ENCODE results near the gene REXO2.

REXO2 gene

DNA sequence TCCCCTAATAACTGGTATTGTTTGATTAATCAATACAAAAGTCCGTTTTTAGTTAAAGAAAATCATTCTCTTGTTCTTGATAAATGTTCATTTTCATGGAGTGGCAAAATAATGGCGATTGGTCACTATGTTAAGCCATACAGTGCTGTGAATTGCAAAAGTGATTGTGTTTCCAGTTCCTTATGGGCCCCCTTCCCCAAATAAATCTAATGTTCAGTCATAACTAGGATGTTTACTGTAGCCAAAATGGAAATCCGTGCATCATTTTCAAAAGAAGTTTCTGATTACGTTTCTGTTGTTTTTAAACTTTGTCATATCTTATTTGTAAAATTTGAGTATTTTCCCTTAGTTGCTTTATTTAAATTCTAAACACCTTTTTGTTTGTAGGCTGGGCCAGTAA, 38.0 kb upstream of the REXO2 start:
- Histone ChIP-seq H3K9me3 (ENCODE audit: control insufficient read depth, insufficient read depth, low read length) (no peaks in the 10 kb centered on the region), H3K36me3 (ENCODE audit: control insufficient read depth, insufficient read depth, low read length) (peaks cover 3% of the 10 kb centered on the region; the same call in 1 of the 2 replicates), H3K4me1 (ENCODE audit: control insufficient read depth, insufficient read depth, low read length) (no peaks in the 10 kb centered on the region), H3K27ac (ENCODE audit: low read length) (no peak overlapping the region), H3K27me3 (ENCODE audit: control insufficient read depth, insufficient read depth, low read length) (no peaks in the 10 kb centered on the region), H3K4me3 (ENCODE audit: low read length) (peak overlapping the region; percentile 33; the same call in 1 of the 2 replicates)
- no CpG with 5 or more reads among the region's 4 CpGs for WGBS (ENCODE audit: insufficient coverage, insufficient read length)
- no peak for DNase-seq (ENCODE audit: low read depth, low spot score)

DNA sequence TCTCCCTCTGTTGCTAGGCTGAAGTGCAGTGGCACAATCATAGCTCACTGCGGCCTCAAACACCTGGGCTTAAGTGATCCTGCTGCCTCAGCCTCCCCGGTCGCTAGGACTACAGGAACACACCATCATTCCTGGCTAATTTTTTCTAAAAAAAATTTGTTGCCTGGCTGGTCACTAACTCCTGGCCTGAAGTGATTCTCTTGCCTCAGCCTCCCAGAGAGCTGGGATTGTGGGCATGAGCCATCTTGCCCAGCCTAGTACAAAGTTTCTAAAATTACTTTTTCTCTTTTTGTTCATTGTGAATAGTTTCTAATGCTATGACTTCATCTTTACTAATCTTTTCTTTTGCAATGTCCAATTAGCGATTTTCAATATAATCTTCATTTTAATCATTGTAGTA, 26.3 kb upstream of the REXO2 start:
- no peak for DNase-seq (ENCODE audit: low read depth, low spot score)
- no peaks in the 10 kb centered on the region for H3K27me3 ChIP-seq (ENCODE audit: control insufficient read depth, insufficient read depth, low read length)
- 0 out of 2 replicates have a peak, but pooled peaks cover 1% of the 10 kb centered on the region for H3K4me1 ChIP-seq (ENCODE audit: control insufficient read depth, insufficient read depth, low read length)
- H3K36me3 ChIP-seq (ENCODE audit: control insufficient read depth, insufficient read depth, low read length), result no peaks in the 10 kb centered on the region
- no peak overlapping the region for H3K27ac ChIP-seq (ENCODE audit: low read length)
- no CpG with 5 or more reads among the region's 4 CpGs for WGBS (ENCODE audit: insufficient coverage, insufficient read length)
- no peak overlapping the region for H3K4me3 ChIP-seq (ENCODE audit: low read length)
- no peaks in the 10 kb centered on the region for H3K9me3 ChIP-seq (ENCODE audit: control insufficient read depth, insufficient read depth, low read length)

DNA sequence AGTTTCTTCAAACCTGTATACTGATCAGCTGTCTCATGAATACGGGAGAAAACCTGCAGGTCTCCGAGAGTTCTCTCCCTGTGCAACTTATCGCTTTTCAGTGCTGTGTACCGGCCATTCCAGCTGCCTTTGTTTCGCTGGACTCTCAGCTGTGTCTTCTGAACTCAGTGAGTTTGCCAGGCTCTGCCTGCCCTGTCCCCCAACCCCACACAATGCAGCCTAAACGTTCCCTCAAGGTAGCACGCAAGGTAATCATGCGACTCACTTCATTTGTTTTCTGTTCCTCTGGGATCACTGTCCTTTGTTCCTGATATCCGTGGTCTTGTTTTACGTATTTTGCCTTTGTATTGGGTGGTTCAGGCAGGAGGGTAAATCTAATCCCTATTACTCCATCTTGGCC, 25.3 kb upstream of the REXO2 start:
- Histone ChIP-seq H3K27ac (ENCODE audit: low read length) (no peak overlapping the region), H3K4me1 (ENCODE audit: control insufficient read depth, insufficient read depth, low read length) (0 out of 2 replicates have a peak, but pooled peaks cover 1% of the 10 kb centered on the region), H3K27me3 (ENCODE audit: control insufficient read depth, insufficient read depth, low read length) (no peaks in the 10 kb centered on the region), H3K36me3 (ENCODE audit: control insufficient read depth, insufficient read depth, low read length) (no peaks in the 10 kb centered on the region), H3K9me3 (ENCODE audit: control insufficient read depth, insufficient read depth, low read length) (no peaks in the 10 kb centered on the region), H3K4me3 (ENCODE audit: low read length) (no peak overlapping the region)
- no CpG with 5 or more reads among the region's 10 CpGs for WGBS (ENCODE audit: insufficient coverage, insufficient read length)
- DNase-seq (ENCODE audit: low read depth, low spot score), result no peak

DNA sequence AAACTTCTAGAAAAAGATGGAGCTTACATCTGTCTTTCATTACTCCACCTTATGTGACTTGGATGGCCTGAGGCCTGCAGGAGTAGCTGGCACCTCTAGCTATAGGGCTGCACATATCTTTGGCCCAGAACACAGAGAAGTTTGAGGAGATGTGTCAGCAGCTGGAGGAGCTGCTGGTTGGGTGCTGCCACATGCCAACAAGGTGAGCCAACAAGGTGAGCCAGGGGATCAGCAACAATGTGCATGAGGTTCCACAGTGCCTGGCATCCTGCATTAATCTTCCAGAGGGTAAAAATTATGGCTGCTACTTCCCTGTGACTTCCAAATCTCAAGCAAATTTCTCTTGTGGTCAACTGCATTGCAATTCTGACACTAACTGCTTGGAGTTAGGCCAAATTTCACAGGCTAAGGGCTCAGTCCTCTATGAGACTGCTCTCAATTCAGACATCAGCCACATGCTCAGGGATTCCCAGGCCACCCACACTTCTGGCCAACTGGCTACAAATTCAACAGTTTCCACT, 22.8 kb upstream of the REXO2 start:
- H3K27me3 ChIP-seq (ENCODE audit: control insufficient read depth, insufficient read depth, low read length), result no peaks in the 10 kb centered on the region
- H3K27ac ChIP-seq (ENCODE audit: low read length), result no peak overlapping the region
- H3K4me1 ChIP-seq (ENCODE audit: control insufficient read depth, insufficient read depth, low read length), result 0 out of 2 replicates have a peak, but pooled peaks cover 1% of the 10 kb centered on the region
- H3K9me3 ChIP-seq (ENCODE audit: control insufficient read depth, insufficient read depth, low read length), result no peaks in the 10 kb centered on the region
- no peak for DNase-seq (ENCODE audit: low read depth, low spot score)
- H3K36me3 ChIP-seq (ENCODE audit: control insufficient read depth, insufficient read depth, low read length), result no peaks in the 10 kb centered on the region
- no peak overlapping the region for H3K4me3 ChIP-seq (ENCODE audit: low read length)

DNA sequence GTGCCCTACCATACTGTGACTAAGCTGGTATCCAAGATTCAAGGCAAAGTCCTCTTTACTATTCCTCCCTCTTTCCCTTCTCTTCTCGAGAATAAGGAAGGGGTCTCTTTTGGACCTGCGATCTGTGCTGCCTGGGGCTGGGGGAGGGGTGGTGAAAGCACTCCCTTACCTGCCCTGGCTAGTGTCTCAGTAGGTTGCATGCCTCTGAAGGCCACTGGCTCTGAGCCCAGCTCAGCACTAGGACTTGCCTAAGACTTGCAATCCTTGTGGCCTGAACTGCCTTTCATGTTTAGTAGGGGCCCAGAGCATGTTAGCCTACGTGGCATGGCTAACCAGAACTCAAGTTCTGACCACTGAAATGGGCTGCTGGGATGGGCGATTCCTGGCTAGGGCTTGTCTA, 13.0 kb upstream of the REXO2 start:
- no peak for DNase-seq (ENCODE audit: low read depth, low spot score)
- H3K4me3 ChIP-seq (ENCODE audit: low read length), result no peak overlapping the region
- H3K9me3 ChIP-seq (ENCODE audit: control insufficient read depth, insufficient read depth, low read length), result no peaks in the 10 kb centered on the region
- H3K36me3 ChIP-seq (ENCODE audit: control insufficient read depth, insufficient read depth, low read length), result no peaks in the 10 kb centered on the region
- H3K27ac ChIP-seq (ENCODE audit: low read length), result no peak overlapping the region
- no peaks in the 10 kb centered on the region for H3K27me3 ChIP-seq (ENCODE audit: control insufficient read depth, insufficient read depth, low read length)
- WGBS (ENCODE audit: insufficient coverage, insufficient read length), result no CpG with 5 or more reads among the region's 4 CpGs
- 0 out of 2 replicates have a peak, but pooled peaks cover 2% of the 10 kb centered on the region for H3K4me1 ChIP-seq (ENCODE audit: control insufficient read depth, insufficient read depth, low read length)

DNA sequence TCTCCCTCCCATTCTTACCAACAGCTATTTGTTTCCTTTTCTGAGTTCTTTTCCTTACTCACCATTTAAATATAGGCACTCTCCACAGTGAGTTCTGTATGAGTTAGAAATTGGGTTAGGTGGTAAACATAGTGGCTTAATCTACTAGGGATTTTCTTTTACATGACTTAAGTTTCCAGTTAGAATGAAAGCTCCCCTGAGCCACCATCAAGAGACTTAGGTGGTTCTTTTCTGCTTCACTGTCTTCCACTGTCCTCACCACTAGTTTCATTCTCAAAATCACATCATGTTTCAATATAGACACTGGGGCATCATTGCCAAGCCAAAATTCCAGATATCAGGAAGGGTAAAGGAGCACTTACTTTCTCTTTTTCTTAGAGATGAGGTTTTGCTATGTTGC, 9.0 kb upstream of the REXO2 start:
- Histone ChIP-seq H3K36me3 (ENCODE audit: control insufficient read depth, insufficient read depth, low read length) (no peaks in the 10 kb centered on the region), H3K27me3 (ENCODE audit: control insufficient read depth, insufficient read depth, low read length) (no peaks in the 10 kb centered on the region), H3K9me3 (ENCODE audit: control insufficient read depth, insufficient read depth, low read length) (no peaks in the 10 kb centered on the region), H3K4me3 (ENCODE audit: low read length) (no peak overlapping the region), H3K4me1 (ENCODE audit: control insufficient read depth, insufficient read depth, low read length) (peaks cover 2% of the 10 kb centered on the region; the same call in 1 of the 2 replicates), H3K27ac (ENCODE audit: low read length) (no peak overlapping the region)
- DNase-seq (ENCODE audit: low read depth, low spot score), result no peak

DNA sequence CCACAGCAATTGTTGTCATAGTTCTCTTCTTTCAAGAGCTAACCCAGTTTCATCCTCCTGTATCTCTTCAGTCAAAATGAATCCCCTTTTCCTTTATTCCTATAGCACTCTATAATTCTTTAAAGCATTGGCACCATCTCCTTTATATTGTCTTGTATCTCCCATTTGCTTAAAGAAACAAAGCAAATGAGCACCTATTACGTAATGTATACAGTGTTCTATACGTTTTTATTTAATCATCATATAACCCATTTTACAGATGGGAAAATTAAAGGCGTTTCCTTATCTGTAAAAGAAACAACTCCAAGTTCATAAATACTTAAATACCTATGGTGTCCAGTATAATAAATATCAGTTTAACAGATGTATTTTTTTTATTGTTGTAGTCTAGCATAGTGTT, 6.4 kb upstream of the REXO2 start:
- H3K4me1 ChIP-seq (ENCODE audit: control insufficient read depth, insufficient read depth, low read length), result peaks cover 2% of the 10 kb centered on the region; the same call in 1 of the 2 replicates
- no peaks in the 10 kb centered on the region for H3K9me3 ChIP-seq (ENCODE audit: control insufficient read depth, insufficient read depth, low read length)
- DNase-seq (ENCODE audit: low read depth, low spot score), result no peak
- H3K36me3 ChIP-seq (ENCODE audit: control insufficient read depth, insufficient read depth, low read length), result no peaks in the 10 kb centered on the region
- H3K4me3 ChIP-seq (ENCODE audit: low read length), result no peak overlapping the region
- no peaks in the 10 kb centered on the region for H3K27me3 ChIP-seq (ENCODE audit: control insufficient read depth, insufficient read depth, low read length)
- no peak overlapping the region for H3K27ac ChIP-seq (ENCODE audit: low read length)
- no CpG with 5 or more reads among the region's 3 CpGs for WGBS (ENCODE audit: insufficient coverage, insufficient read length)

DNA sequence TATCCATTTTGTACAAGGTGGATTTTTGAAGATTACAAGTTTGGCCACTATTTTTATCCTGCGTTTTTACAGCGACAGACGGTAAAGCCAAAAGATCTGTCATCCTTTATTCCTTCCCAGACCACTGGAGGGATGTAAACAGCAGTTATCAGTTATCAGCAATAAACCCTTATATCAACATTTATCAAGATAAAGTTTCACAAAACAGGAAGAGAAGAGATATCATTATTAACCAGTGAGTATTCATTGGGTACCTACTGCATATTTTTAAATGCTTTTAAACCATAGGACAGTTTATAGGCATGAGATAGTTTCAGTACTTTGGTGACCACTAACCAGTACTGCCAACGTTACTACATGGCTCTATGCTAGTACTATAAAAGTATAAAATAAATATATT, 5.9 kb upstream of the REXO2 start:
- H3K9me3 ChIP-seq (ENCODE audit: control insufficient read depth, insufficient read depth, low read length), result no peaks in the 10 kb centered on the region
- no peak for DNase-seq (ENCODE audit: low read depth, low spot score)
- no peaks in the 10 kb centered on the region for H3K36me3 ChIP-seq (ENCODE audit: control insufficient read depth, insufficient read depth, low read length)
- H3K4me3 ChIP-seq (ENCODE audit: low read length), result no peak overlapping the region
- peaks cover 2% of the 10 kb centered on the region; the same call in 1 of the 2 replicates for H3K4me1 ChIP-seq (ENCODE audit: control insufficient read depth, insufficient read depth, low read length)
- no CpG with 5 or more reads among the region's 4 CpGs for WGBS (ENCODE audit: insufficient coverage, insufficient read length)
- H3K27ac ChIP-seq (ENCODE audit: low read length), result no peak overlapping the region
- no peaks in the 10 kb centered on the region for H3K27me3 ChIP-seq (ENCODE audit: control insufficient read depth, insufficient read depth, low read length)

DNA sequence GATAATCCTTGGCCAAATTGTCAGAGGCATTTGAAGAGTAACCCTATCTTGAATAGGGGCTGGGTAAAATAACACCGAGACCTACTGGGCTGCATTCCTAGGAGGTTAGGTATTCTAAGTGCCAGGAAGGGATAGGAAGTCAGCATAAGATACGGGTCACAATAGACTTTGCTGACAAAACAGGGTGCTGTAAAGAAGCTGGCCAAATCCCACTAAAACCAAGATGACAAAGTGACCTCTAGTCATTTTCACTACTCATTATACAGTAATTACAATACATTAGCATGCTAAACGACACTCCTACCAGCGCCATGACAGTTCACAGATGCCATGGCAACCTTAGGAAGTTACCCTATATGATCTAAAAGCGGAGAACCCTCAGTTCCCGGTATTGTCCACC, 964 bp upstream of the REXO2 start:
- no CpG with 5 or more reads among the region's 6 CpGs for WGBS (ENCODE audit: insufficient coverage, insufficient read length)

DNA sequence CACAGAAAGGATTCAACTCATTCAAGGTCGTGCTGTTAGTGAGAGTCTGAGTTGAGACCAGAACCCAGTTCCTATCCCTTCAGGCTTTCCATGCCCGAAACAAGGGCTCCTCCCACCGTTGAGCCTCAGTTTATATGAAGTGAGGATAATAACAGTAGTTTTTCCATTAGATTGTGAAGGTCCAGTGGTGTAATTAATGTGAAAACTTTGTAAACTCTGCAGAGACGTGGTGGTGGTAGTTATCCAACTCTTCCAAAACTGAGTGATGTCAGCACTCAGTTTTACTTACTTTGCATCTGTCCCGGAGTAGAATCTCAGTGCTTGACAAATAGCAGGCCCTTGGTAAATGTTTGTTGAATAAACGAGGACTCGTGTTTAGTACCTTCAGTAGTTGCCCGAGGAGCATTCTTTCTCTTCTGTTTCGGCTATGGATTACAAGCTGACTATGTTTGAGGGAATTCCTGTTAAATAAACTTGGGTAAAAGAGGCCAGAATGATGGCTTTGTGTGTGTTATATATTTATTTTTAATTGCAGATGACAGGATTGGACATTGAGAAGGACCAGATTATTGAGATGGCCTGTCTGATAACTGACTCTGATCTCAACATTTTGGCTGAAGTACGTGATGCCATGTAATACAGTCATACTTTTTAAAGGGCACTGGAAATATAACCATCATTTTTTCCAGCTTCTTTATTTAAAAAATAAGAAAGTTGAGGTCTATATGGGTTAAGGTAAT, 1.0 kb downstream of the REXO2 start:
- Histone ChIP-seq H3K4me1 (ENCODE audit: control insufficient read depth, insufficient read depth, low read length) (0 out of 2 replicates have a peak, but pooled peaks cover 2% of the 10 kb centered on the region), H3K27ac (ENCODE audit: low read length) (no peak overlapping the region), H3K4me3 (ENCODE audit: low read length) (peak overlapping the region; percentile 96; the same call in 1 of the 2 replicates), H3K9me3 (ENCODE audit: control insufficient read depth, insufficient read depth, low read length) (no peaks in the 10 kb centered on the region; the same call in 1 of the 2 replicates), H3K27me3 (ENCODE audit: control insufficient read depth, insufficient read depth, low read length) (no peaks in the 10 kb centered on the region), H3K36me3 (ENCODE audit: control insufficient read depth, insufficient read depth, low read length) (no peaks in the 10 kb centered on the region; the same call in 1 of the 2 replicates)
- no CpG with 5 or more reads among the region's 10 CpGs for WGBS (ENCODE audit: insufficient coverage, insufficient read length)
- DNase-seq (ENCODE audit: low read depth, low spot score), result no peak

More for the DNA sequence above, 964 bp upstream of the REXO2 start:
- H3K36me3 ChIP-seq (ENCODE audit: control insufficient read depth, insufficient read depth, low read length), result no peaks in the 10 kb centered on the region
- peak overlapping the region; percentile 5; the same call in 1 of the 2 replicates for H3K4me3 ChIP-seq (ENCODE audit: low read length)
- 0 out of 2 replicates have a peak, but pooled peaks cover 2% of the 10 kb centered on the region for H3K4me1 ChIP-seq (ENCODE audit: control insufficient read depth, insufficient read depth, low read length)
- H3K27ac ChIP-seq (ENCODE audit: low read length), result no peak overlapping the region
- H3K9me3 ChIP-seq (ENCODE audit: control insufficient read depth, insufficient read depth, low read length), result no peaks in the 10 kb centered on the region; the same call in 1 of the 2 replicates
- no peak for DNase-seq (ENCODE audit: low read depth, low spot score)
- H3K27me3 ChIP-seq (ENCODE audit: control insufficient read depth, insufficient read depth, low read length), result no peaks in the 10 kb centered on the region

Measured in iPS DF 6.9 (cell line).